ENCODE data around the gene PSD.

Gene PSD

DNA sequence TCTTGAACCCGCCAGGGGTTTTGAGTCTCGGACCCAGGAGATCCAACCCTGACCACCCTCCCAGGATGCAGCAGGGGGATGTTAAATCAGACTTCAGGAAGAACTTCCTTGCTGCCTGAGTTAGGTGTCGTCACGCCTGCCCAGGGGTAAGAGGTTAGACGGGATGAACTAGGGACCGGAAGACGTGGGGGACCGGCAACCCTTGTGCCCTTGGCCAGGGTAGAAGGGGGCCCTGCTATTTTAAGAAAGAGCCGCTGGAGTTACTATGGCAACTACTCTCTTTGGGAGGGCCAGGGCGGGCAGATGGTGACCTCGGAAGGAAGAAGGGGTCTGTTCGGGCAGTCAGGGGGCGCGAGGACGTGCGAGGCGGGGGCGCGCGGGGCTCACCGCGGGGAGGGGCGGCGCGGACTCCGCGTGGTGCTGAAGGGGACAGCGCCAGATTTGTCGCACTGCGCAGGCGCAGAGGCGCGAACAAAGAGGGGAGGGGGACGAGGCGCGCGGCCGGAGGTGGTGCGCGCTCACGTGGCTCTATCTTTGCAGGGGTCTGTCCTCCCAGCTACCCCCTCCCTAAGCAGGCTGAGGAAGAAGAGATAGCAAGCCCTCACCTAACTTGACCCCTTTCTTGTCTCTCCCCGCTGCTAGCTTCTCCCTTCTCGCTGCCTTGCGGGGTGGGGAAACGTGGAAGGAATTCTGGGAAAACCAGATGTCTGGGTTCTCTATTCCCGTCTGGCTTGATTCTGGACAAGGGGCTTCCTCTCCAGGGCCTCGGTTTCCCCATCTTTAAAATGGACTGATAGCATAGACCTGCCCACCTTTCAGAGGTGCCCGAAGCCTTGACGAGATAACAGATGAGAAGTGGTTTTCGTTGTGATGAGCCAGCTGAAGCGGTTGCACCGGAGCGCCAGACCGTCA lies 940 bp upstream of the PSD start:
- DNase-seq, result peak; percentile 90

DNA sequence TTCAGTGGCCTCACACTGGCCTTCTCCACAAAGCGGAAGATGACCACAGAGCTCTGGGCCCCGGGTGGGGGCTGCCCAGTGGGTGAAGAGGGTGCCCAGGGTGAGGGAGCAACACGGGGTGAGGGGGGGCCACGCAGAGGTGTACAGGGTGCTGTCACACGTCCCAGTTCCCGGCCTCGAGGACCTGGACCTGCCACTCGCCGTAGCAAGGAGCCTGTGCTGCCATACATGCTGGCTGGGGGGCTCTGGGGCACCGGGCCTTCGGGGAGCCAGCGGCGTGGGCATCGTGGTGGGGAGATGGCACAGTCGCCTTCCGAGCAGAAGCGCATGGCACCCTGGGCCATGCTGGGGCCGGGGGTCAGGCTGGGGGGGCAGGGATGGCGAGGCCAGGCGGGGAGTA lies 1.9 kb downstream of the PSD start:
- no peak for DNase-seq

DNA sequence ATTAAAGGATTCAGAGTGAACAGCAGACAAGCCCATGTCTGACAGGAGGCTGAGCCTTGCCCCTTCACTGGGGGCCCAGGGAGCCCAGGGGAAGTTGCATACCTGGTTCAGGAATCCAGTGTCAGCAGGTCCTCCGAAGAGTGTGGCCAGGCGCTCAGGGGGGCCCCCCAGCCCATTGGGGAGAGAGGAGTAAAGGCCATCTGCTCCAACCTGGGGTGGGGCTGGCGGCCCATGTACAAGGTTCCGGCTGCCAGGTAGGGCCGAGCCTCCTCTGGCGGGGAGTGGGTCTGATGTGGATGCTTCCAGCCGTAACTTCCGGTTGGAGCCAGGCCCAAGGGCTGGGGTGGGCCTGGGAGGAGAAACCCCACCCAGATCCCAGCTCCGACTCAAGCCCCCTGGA lies 2.3 kb downstream of the PSD start:
- DNase-seq, result peak; percentile 61

DNA sequence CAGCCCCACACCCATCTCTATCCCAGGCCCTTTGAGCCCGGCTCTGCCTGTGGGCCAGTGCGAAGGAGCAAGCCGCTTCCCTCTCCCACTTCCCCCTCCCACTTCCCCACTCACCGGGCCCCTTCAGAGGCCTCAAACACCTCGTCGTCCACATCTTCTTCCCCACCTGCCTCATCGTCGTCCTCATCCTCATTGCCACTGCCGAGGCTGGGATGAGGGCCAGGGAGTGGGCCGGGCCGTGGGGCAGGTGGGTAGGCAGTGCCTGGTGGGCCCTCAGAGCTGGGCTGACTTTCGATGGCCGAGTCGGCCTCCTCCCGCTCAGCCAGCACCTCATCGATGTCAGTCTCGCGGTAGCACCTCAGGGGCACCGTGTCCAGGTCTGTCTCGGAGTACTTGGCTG lies 3.8 kb downstream of the PSD start:
- no peak for DNase-seq

DNA sequence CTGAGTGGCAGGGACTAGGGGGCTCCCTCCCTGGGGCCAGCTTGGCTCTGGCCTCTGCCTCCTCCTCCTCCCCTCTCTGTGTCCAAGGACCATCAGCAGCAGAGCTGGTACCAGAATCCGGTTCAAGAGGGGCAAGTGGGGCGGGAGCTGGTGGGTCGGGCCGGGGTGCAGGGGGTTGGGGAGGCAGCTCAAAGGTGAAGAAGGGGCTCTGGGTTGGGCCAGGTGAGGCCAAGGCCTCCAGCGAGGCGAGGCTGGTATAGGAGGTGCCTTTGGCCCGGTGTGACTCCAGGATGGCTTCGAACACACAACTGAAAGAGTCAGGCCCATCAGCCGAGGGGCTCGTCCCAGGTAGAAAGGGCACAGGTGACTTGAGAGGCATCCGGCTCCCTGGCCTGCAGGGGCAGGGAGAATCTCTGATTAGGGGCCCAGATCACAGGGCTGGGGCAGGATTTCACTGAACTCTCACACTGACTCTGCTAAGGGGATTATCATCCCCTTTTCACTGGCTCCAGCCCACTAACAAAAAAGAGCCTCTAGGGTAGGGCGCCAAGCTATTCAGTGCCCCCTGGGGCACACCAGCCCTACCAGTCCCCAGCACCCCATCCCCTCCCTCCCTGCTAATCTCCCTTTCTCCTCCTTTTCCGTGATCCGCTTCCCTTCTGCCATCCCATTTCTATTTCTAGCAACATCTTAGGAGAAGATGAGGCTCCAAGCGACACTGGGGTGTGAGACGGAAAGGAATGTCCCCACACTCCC lies 4.6 kb downstream of the PSD start:
- peak; percentile 69 for DNase-seq

DNA sequence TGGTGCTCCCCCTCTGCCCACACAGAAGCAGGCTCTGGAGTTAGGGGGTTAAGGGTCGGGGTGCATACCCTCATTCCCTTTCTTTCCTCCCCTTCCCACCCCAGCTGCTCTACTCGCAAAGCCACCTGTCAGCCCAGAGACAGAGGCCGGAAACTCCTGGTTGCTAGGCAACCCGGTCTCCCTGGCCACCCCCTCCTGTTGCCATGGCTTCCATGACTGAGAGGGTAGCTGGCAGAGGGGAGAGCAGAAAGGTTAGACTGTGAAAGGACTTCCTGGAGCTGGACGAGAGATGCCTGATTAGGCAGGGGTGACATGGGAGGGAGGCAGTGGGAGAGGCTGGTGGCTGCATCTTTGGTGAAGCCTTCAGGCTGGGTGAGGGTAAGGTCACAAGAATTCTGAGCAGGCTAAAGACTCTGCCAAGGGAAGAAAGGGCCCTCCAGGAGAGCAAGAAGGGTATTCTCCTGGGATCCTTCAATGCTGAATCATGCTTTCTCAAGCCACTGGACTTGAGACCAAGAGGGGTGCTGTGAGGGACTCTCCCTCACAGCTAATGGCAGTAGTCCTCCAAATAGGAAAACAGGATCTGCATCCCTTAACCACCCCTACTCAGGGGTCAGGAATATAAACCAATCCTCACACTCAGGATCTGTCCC lies 5.4 kb downstream of the PSD start:
- peak; percentile 79 for DNase-seq

DNA sequence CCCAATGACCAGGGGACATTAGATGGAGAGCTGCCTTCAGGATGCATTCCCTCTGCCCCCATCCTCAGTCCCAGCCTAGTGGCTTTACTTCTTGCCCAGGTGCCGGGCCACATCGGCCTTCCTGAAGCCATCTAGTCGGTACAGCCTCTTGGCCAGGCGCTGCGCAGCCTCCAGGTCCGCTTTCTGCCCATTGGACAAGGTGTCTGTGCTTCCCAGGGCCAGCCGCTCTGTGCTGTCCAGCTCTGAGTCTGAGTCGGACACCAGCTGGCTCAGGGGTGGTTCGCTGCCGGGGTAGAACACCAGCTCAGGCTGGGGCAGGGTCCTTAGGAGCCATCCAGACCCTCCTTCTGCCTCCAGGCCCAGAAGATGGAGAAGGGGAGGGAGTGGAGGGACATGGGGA lies 6.3 kb downstream of the PSD start:
- DNase-seq, result no peak

DNA sequence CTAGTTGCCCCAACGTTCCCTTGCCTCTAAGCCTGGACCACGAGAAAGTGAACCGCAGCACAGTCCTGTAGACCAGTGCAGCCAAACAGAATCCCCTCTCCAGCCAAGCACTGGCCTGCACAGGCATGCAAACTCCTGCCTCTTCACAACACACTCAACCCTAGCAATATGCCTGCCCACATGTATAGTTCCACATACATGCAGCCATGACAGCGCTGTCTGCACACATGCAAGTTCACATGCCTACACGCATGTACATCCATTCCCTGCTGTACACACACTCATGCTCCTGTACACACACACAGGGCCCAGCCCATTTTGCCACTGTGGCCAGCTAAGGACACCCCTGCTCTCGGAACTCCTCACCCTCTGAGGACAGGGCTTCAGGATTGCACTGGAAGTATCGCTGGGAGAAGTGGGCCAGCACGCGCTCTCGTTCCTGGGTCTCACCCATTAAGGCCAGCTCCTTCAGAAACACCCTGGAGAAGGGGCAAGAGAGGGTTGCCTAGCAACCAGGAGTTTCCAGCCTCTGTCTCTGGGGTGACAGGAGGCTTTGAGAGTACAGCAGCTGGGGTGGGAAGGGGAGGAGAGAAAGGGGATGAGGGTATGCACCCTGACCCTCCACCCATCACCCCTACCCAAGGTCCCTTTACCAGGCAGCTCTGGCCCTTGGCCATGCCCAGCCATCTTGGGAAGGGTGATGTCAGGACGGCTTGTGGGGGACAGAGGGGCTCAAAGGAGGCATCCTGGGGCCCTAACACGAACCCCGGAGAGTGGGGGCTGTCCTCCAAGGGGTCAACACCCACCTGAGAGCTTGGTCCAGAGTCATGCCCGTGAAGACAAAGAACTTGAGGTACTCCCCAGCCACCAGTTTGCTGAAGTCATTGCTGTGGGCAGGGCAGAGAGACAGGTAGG lies 7.0 kb downstream of the PSD start:
- DNase-seq, result peak; percentile 21

DNA sequence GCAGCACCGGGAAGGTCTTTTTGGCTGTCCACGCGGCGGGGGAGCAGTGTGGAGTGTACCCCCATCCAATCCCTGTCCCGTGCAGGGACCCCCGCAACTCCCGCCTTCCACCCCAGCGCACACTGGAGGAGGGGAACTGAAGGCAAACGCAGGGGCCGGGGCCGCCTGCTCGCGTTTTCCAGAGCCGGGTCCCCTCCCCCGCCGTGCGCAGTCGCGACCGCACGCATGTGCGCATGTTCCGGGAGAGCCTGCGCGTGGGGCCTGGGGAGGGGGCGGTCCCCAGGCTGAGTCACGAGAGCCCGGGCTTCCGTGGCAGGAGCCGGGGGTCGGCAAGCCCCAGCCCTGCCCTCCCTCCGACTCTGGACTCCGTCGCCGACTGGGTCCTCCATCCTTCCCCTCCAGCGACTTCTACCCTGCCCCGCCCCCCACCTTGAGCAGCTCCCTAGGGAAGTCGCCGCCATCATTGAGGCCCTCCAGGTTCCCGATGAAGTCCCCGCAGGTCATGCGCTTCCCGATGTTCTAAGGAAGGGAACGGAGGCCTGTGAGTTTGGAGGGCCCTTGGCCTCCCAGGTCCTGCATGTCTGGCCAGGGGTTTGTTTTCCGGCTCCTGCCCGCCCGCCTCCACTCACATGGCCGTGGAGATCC lies 8.0 kb downstream of the PSD start:
- DNase-seq, result no peak

DNA sequence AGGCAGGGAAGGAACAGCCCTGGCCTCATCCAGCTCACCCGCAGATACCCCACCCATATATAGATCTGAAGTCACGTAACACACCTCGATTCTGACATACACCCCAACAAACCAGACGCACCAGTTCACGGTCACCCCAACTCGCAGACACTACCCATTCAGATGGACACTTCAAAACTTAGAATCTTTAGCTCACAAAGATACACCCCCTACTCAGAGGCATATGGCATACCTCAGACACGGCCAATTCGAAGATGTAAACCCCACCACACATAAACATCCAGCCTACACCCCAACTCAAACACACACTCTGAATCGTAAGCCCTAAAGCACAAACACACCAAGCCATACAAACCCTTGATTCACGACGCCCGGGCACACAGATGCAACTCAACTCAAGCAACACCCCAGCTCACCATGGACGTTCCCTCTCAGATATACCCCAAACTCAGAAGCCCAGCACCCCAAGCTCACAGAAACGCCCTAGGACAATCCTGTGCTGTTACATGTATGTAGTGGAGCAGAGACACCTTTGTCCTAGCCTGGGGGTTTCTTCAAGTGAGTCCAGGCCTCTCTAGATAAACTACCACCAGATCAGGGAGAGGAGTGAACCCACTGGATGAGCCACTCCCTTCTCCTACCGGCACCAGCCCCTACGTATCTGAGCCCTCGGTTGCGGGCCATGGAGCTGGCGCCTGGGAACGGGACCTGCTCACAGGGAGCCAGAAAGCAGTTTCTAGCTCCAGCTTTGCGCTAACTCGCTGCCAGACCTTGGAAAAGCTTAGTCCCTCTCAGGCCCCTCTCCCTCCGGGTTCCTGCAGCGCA lies 8.8 kb downstream of the PSD start:
- no peak for DNase-seq

DNA sequence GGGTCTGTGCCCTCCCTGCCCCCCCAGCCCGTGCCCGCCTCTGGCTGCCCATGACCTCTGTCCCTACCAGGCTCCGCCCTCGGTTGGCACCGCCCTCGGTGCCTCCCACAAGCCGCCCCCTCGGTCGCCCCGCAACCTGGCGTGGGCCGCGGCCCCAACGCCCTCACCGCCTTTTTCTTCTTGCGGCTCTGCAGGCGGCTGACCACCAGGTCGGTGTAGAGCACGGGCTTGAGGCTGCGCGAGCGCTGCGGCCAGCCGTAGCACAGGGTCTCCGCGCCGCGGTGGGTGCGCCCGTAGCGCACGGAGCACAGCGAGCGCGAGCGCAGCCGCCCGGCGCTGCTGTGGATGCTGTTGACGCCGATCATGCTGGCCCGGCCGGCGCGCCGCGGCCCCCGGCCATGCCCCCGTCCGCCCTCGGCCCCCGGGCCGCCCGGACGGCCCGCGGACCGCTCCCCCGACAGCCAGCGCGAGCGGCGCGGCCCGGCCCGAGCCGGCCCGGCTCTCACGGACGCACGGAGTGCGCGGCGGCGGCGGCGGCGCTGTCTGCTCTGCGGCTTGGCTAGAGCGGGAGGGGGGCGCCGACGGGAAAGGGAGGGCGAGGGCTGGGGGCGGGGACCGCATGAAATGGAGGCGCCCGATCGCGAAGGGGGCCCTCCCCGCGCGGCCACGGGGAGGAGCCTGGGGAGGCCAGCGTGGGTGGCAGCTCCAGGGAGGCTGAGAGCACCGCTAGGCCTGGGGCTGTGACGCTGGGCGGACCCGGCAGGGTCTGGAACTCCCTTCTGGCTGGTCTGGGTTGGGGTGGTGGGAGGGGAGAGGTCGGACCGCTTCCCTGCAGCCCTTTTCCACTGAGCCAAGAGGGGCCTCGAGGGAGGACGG lies 9.6 kb downstream of the PSD start:
- DNase-seq, result peak; percentile 57

DNA sequence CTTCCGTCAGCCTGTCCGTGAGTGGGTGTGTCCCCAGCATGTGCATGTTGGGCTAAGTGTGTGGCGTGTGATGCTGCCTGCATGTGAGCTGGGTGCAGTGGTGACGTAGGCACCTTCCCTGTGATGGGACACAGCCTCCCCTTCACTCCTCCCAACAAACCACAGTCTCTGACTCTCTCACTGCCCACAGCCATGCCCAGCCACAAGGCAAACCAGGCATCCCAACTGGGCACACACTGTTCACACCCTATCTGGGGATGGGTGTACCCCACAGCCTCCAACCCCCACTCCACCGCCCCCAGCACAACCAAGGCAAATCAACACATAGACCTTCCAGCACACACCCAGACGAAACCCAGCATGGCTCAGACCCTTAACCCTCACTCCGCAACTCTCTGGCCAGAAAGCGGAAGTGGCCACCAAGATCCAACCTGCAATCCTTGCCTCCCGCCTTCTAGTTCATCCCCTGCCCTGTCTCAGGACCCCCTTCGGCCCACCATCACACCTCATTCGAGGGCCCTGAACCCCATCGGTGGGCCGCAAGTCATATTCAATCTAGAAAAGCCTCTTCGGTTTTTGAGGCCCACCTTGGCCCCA lies 10.4 kb downstream of the PSD start:
- DNase-seq, result no peak

DNA sequence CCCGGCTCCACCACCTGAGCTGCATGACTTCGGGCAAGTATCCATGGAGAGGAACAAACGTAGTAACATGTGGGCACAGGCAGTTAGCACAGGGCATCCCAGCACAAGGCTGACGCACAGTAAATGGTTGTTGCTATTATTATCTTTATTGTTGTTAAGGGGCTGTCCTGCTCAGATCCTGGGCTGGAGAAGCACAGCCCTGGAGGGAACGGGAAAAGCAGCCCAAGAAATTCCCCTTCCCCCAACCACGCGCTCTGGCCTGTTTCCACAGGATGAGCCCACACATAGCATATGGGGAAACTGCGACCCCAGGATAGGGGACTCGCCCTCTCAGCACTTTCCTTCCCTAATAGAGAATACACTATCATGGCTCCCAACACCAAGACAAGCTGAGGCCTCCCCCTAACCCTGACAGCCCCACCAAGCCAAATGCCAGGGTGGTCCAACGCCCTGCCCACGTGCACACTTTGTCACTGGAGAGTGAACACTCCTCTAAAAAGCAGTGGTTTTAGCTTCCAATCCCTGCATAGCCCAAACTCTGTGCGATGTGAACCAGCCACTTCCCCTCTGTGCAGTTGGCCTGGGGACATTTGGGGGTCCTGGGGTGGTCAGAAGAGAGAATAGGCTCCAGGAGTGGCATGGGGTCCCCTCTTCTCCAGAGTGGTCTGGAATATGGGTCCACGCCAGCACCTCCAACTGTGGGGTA lies 11.0 kb downstream of the PSD start:
- DNase-seq, result no peak

DNA sequence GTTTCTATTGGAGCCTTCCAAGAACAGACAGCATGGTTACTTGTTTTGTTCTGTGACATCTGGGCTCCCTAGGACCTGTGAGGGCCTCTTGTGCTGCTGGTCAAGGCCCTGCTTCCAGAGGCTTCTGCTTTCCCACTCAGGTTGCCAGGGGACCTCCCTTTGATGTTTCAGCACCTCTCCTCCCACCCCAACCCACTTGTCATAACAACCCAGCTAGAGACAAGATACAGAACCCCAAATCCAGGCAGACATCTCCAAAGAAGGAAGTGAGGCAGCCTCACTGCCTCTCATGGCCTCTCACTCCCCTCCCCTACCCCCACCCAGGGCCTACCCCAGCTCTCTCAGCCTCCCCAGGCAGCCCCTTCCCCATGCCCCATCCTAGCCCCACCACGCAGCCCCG lies 11.8 kb downstream of the PSD start:
- no peak for DNase-seq

DNA sequence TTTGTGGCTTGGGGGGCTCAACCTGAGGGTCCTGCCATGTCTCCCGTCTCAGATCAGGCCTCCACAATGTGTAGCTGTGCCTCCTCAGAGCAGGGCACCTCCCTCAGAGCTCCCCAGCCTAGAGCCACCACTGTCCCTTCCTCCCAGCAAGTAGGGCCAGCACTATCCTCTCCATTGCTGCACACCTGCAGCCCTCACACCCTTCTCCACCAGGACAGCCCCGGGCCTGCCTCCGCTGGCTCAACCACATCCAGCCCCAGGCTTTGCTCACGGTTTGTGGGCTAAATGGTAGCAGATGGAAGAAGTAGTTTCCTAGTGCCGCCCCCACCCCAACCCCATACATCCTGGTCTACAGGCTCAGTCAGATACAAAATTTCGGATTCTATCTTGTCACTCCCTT lies 13.0 kb downstream of the PSD start:
- no peak for DNase-seq

DNA sequence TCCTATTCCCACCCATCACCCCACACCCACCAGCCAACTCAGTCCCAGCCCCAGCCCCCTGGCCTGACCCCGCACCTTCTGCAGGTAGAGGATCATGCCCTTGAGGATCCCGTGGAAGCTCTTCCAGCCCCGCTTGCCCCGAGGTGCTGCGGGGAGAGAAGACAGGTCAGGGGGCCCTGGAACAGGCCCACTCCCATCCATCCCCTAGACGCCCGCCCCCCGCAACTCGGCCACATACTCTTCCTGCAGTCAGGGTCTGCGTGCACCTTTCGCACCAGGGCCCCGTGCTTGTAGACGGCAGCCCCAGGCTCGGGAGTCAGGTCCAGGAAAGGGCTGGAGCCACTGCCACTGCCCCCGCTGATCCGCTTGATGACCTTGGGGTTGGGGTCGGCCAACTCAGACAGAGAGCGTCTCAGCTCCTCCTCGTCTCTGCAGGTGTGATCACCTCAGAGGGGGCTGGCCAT lies 13.4 kb downstream of the PSD start:
- no peak for DNase-seq

DNA sequence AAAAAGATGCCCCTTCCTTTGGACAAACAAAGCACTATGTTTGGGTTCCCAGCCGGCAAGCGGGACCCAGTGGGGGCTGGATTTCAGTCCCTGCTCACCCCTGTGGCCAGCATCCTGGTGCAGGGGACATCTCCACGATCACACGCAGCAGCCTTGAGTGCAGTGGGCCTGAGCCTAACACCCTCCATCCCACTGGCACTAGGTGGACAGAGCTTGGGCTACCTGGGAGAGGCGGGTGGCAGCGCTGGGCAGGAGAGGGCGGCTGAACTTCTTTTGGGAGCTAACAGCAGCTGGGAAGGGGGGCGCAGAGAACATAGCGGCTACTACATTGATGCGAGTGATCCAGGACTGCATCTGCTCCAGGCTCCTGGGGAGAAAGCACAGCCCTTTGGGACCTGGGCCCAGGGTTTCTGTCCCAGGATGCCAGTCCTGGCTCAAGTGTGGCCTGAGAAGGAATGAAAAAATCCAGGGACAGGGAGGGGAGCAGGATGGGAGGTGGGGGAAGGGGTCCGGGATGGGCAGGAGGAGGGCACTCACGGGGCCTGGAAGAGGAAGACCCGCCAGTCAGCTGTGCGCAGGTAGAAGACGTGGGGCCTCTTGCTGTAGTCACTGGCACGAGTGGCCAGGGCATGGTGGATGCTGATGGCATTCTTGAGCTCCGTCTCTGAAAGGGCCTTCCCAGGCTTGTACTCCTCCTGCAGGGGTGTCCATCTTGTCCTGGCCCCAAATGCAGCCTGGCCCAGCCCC lies 14.1 kb downstream of the PSD start:
- no peak for DNase-seq

DNA sequence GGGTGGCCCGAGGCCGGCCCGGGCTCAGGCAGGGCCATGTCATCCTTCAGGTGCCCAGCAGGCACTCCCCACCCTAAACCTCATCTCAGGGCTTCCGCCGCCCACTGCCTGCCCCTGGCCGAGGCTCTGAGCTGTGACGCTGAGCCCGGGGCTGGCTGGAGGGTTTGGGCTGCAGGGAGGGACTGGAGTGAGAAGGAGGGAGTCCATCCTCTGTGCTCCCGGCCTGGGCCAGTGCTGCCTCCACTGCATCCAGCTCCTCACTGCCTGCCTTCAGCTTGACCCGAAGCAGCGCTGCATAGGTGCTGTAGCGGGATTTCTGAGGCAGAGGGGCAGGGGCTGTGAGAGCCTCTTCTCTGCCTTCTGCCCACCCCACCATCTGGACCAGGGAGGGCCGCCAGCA lies 15.5 kb downstream of the PSD start:
- no peak for DNase-seq

All from NCI-H82 (cell line).